ENCODE measurements around the gene EXOC4. TPM values are rescaled to one million over a fixed set of nuclear protein-coding genes. Genes with fewer than 3 reads are reported as not detected.

Gene EXOC4
- total and polyA plus RNA-seq, 2 of the 8 experiments (the other 6 are each of a cell fraction or from before 2014, with no cell fraction given), result 27.0 to 67.3 TPM

DNA sequence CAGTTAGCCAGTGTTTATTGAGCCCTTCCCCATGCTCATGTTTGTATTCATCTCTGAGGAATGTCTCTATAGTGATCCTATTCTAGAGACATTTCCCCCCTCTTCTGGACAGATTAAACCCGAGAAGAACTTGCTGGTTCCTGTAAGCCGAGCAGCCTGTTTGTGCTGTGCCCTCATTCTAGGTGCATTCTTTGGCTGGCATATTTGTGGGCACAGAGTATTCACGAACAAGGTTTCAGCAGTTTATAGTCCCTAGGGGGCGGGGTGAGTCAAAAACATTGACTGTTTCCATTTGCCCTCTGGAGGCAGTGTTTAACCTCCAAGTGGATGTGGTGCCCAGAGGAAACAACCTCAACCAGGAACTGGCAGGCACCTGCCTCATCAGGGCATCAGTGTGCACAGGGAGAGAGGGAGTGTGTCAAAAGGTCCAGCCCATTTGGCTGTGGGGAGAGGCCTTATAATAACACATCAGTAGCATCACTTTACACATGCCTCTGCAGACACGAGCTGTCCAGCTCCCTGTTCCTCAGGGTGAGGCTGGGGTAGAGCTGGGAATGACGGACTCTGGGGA, 600.9 kb downstream of the EXOC4 start (continued):
- TF ChIP-seq RXRA (IDR thresholded peaks at IDR 0.05; ENCODE audit: insufficient read depth, low read depth, low read length), result no peak
- no peak for TF ChIP-seq FOSL1 (IDR thresholded peaks at IDR 0.05; ENCODE audit: insufficient read depth, low read depth, low read length)
- TF ChIP-seq, protein P1, sequence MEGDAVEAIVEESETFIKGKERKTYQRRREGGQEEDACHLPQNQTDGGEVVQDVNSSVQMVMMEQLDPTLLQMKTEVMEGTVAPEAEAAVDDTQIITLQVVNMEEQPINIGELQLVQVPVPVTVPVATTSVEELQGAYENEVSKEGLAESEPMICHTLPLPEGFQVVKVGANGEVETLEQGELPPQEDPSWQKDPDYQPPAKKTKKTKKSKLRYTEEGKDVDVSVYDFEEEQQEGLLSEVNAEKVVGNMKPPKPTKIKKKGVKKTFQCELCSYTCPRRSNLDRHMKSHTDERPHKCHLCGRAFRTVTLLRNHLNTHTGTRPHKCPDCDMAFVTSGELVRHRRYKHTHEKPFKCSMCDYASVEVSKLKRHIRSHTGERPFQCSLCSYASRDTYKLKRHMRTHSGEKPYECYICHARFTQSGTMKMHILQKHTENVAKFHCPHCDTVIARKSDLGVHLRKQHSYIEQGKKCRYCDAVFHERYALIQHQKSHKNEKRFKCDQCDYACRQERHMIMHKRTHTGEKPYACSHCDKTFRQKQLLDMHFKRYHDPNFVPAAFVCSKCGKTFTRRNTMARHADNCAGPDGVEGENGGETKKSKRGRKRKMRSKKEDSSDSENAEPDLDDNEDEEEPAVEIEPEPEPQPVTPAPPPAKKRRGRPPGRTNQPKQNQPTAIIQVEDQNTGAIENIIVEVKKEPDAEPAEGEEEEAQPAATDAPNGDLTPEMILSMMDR (IDR thresholded peaks at IDR 0.05; ENCODE audit: control extremely low read depth in 1 of 3, insufficient read depth in 1 of 3, low read depth in 1 of 3, low read length in 3 of 3), result peak; percentile 52 to 99 (median 91)
